ENCODE measurements around the gene NFATC2IP.
"Not testable (repeated sequence)": the region's sequence is repeated elsewhere in the genome, so short reads cannot be mapped to it uniquely, and the experiment has no call there.

The NFATC2IP gene

GRCh38 chr16:28915181-28915580 lies 35.6 kb upstream of the NFATC2IP start:
- DNase-seq (ENCODE audit: low spot score in 2 of 2) (no peak), ATAC-seq (replicated peaks; ENCODE audit: extremely low read depth, poor library complexity, severe bottlenecking) (no peak)
- no peak overlapping the region for H3K4me3 Mint-ChIP-seq
- H3K36me3 Mint-ChIP-seq (ENCODE audit: insufficient read depth) = peaks cover 53% of the 10 kb centered on the region
- no peak overlapping the region for H3K27ac Mint-ChIP-seq (ENCODE audit: low read depth)
- no peaks in the 10 kb centered on the region for H3K4me1 Mint-ChIP-seq
- no peaks in the 10 kb centered on the region for H3K9me3 Mint-ChIP-seq
- H3K27me3 Mint-ChIP-seq = no peaks in the 10 kb centered on the region

- H3K27ac Mint-ChIP-seq (ENCODE audit: low read depth) = no peak overlapping the region
- no peaks in the 10 kb centered on the region for H3K27me3 Mint-ChIP-seq
- H3K36me3 Mint-ChIP-seq (ENCODE audit: insufficient read depth) = peaks cover 52% of the 10 kb centered on the region
- H3K4me1 Mint-ChIP-seq = peaks cover 5% of the 10 kb centered on the region
- DNase-seq (ENCODE audit: low spot score in 2 of 2) = no peak
- no peaks in the 10 kb centered on the region for H3K9me3 Mint-ChIP-seq
- no peak overlapping the region for H3K4me3 Mint-ChIP-seq
- ATAC-seq (replicated peaks; ENCODE audit: extremely low read depth, poor library complexity, severe bottlenecking) = no peak
Measured at GRCh38 chr16:28917095-28917494, 33.6 kb upstream of the NFATC2IP start.

GRCh38 chr16:28918698-28919097 lies 32.0 kb upstream of the NFATC2IP start:
- H3K4me3 Mint-ChIP-seq = no peak overlapping the region
- peaks cover 43% of the 10 kb centered on the region for H3K36me3 Mint-ChIP-seq (ENCODE audit: insufficient read depth)
- DNase-seq (ENCODE audit: low spot score in 2 of 2) (no peak), ATAC-seq (replicated peaks; ENCODE audit: extremely low read depth, poor library complexity, severe bottlenecking) (no peak)
- peaks cover 10% of the 10 kb centered on the region for H3K4me1 Mint-ChIP-seq
- H3K27ac Mint-ChIP-seq (ENCODE audit: low read depth) = no peak overlapping the region
- H3K27me3 Mint-ChIP-seq = no peaks in the 10 kb centered on the region
- no peaks in the 10 kb centered on the region for H3K9me3 Mint-ChIP-seq

GRCh38 chr16:28923231-28923587 lies 27.5 kb upstream of the NFATC2IP start:
- DNase-seq (ENCODE audit: low spot score in 2 of 2) (no peak), ATAC-seq (replicated peaks; ENCODE audit: extremely low read depth, poor library complexity, severe bottlenecking) (no peak)
- H3K4me3 Mint-ChIP-seq = peak overlapping the region; percentile 62
- peak overlapping the region; percentile 49 for H3K27ac Mint-ChIP-seq (ENCODE audit: low read depth)
- peaks cover 21% of the 10 kb centered on the region for H3K4me1 Mint-ChIP-seq
- H3K9me3 Mint-ChIP-seq = no peaks in the 10 kb centered on the region
- peaks cover 27% of the 10 kb centered on the region for H3K36me3 Mint-ChIP-seq (ENCODE audit: insufficient read depth)
- H3K27me3 Mint-ChIP-seq = no peaks in the 10 kb centered on the region

- Mint-ChIP-seq H3K4me1 (peaks cover 21% of the 10 kb centered on the region), H3K9me3 (no peaks in the 10 kb centered on the region), H3K27me3 (no peaks in the 10 kb centered on the region), H3K36me3 (ENCODE audit: insufficient read depth) (peaks cover 25% of the 10 kb centered on the region), H3K4me3 (peak overlapping the region; percentile 94), H3K27ac (ENCODE audit: low read depth) (peak overlapping the region; percentile 49)
- DNase-seq (ENCODE audit: low spot score in 2 of 2) (no peak), ATAC-seq (replicated peaks; ENCODE audit: extremely low read depth, poor library complexity, severe bottlenecking) (no peak)
Measured at GRCh38 chr16:28923652-28924398, 26.9 kb upstream of the NFATC2IP start.

GRCh38 chr16:28924399-28924761 lies 26.4 kb upstream of the NFATC2IP start:
- Mint-ChIP-seq H3K4me1 (peaks cover 21% of the 10 kb centered on the region), H3K27ac (ENCODE audit: low read depth) (peak overlapping the region; percentile 95), H3K4me3 (peak overlapping the region; percentile 94), H3K36me3 (ENCODE audit: insufficient read depth) (peaks cover 21% of the 10 kb centered on the region), H3K9me3 (no peaks in the 10 kb centered on the region), H3K27me3 (no peaks in the 10 kb centered on the region)
- ATAC-seq (replicated peaks; ENCODE audit: extremely low read depth, poor library complexity, severe bottlenecking) (no peak), DNase-seq (ENCODE audit: low spot score in 2 of 2) (no peak)

- peak within 1 kb of the TSS; percentile 94 for H3K4me3 Mint-ChIP-seq
- no peaks in the 10 kb centered on the region for H3K9me3 Mint-ChIP-seq
- H3K4me1 Mint-ChIP-seq = peaks cover 21% of the 10 kb centered on the region
- DNase-seq (ENCODE audit: low spot score in 2 of 2) (peak; percentile 95 to 98), ATAC-seq (replicated peaks; ENCODE audit: extremely low read depth, poor library complexity, severe bottlenecking) (peak; percentile 83)
- peaks cover 19% of the 10 kb centered on the region for H3K36me3 Mint-ChIP-seq (ENCODE audit: insufficient read depth)
- H3K27me3 Mint-ChIP-seq = no peaks in the 10 kb centered on the region
- H3K27ac Mint-ChIP-seq (ENCODE audit: low read depth) = peak within 1 kb of the TSS; percentile 95
Measured at GRCh38 chr16:28924762-28925385, 25.9 kb upstream of the NFATC2IP start, which contains the start of gene RABEP2. TSS of gene RABEP2 (minus strand) at chr16:28925238. CDS start at chr16:28925163, 75 bp downstream.

GRCh38 chr16:28925386-28926228 lies 25.1 kb upstream of the NFATC2IP start:
- Mint-ChIP-seq H3K4me1 (peaks cover 27% of the 10 kb centered on the region), H3K9me3 (no peaks in the 10 kb centered on the region), H3K36me3 (ENCODE audit: insufficient read depth) (peaks cover 18% of the 10 kb centered on the region), H3K27me3 (no peaks in the 10 kb centered on the region), H3K4me3 (peak overlapping the region; percentile 94), H3K27ac (ENCODE audit: low read depth) (peak overlapping the region; percentile 95)
- DNase-seq (ENCODE audit: low spot score in 2 of 2) (peak; percentile 73 to 83), ATAC-seq (replicated peaks; ENCODE audit: extremely low read depth, poor library complexity, severe bottlenecking) (peak; percentile 80)

GRCh38 chr16:28926284-28926683 lies 24.5 kb upstream of the NFATC2IP start:
- Mint-ChIP-seq H3K4me1 (peaks cover 29% of the 10 kb centered on the region), H3K36me3 (ENCODE audit: insufficient read depth) (peaks cover 14% of the 10 kb centered on the region), H3K27ac (ENCODE audit: low read depth) (peak overlapping the region; percentile 95), H3K4me3 (peak overlapping the region; percentile 94)
- ATAC-seq (replicated peaks; ENCODE audit: extremely low read depth, poor library complexity, severe bottlenecking); DNase-seq (ENCODE audit: low spot score in 2 of 2); H3K9me3 Mint-ChIP-seq; H3K27me3 Mint-ChIP-seq: not testable (repeated sequence)

GRCh38 chr16:28927815-28928214 lies 22.9 kb upstream of the NFATC2IP start:
- Mint-ChIP-seq H3K27me3 (no peaks in the 10 kb centered on the region), H3K27ac (ENCODE audit: low read depth) (no peak overlapping the region), H3K4me1 (peaks cover 32% of the 10 kb centered on the region), H3K4me3 (no peak overlapping the region), H3K9me3 (no peaks in the 10 kb centered on the region), H3K36me3 (ENCODE audit: insufficient read depth) (peaks cover 14% of the 10 kb centered on the region)
- no peak for DNase-seq (ENCODE audit: low spot score in 2 of 2)
- no peak for ATAC-seq (replicated peaks; ENCODE audit: extremely low read depth, poor library complexity, severe bottlenecking)

GRCh38 chr16:28930203-28930602 lies 20.5 kb upstream of the NFATC2IP start:
- ATAC-seq (replicated peaks; ENCODE audit: extremely low read depth, poor library complexity, severe bottlenecking) (no peak), DNase-seq (ENCODE audit: low spot score in 2 of 2) (no peak)
- peaks cover 25% of the 10 kb centered on the region for H3K4me1 Mint-ChIP-seq
- H3K4me3 Mint-ChIP-seq = no peak overlapping the region
- H3K9me3 Mint-ChIP-seq = no peaks in the 10 kb centered on the region
- no peaks in the 10 kb centered on the region for H3K27me3 Mint-ChIP-seq
- peaks cover 9% of the 10 kb centered on the region for H3K36me3 Mint-ChIP-seq (ENCODE audit: insufficient read depth)
- peak overlapping the region; percentile 90 for H3K27ac Mint-ChIP-seq (ENCODE audit: low read depth)

GRCh38 chr16:28930652-28931051 lies 20.1 kb upstream of the NFATC2IP start:
- Mint-ChIP-seq H3K4me1 (peaks cover 23% of the 10 kb centered on the region), H3K27ac (ENCODE audit: low read depth) (peak overlapping the region; percentile 90), H3K4me3 (no peak overlapping the region), H3K27me3 (no peaks in the 10 kb centered on the region), H3K36me3 (ENCODE audit: insufficient read depth) (peaks cover 9% of the 10 kb centered on the region), H3K9me3 (no peaks in the 10 kb centered on the region)
- ATAC-seq (replicated peaks; ENCODE audit: extremely low read depth, poor library complexity, severe bottlenecking) = no peak
- no peak for DNase-seq (ENCODE audit: low spot score in 2 of 2)

All from central memory CD8-positive, alpha-beta T cell (primary cell).